ENCODE results near the gene WDPCP.

WDPCP gene

GRCh38 chr2:63436488-63436887 lies 151.8 kb downstream of the WDPCP start:
- H3K9me3 ChIP-seq: no peaks in the 10 kb centered on the region
- peaks cover 5 to 10% of the 10 kb centered on the region in 2 experiments for H3K4me1 ChIP-seq (ENCODE audit: control insufficient read depth in 1 of 2, insufficient read depth in 1 of 2, low read depth in 1 of 2, low read length in 1 of 2)
- H3K27ac ChIP-seq: no peak overlapping the region
- H3K27me3 ChIP-seq: no peaks in the 10 kb centered on the region
- no peak overlapping the region for H3K4me3 ChIP-seq (ENCODE audit: low read depth in 1 of 2, low read length in 1 of 2)
- H3K36me3 ChIP-seq: no peaks in the 10 kb centered on the region
- TF ChIP-seq CTCF (IDR thresholded peaks at IDR 0.05): no peak

DNA sequence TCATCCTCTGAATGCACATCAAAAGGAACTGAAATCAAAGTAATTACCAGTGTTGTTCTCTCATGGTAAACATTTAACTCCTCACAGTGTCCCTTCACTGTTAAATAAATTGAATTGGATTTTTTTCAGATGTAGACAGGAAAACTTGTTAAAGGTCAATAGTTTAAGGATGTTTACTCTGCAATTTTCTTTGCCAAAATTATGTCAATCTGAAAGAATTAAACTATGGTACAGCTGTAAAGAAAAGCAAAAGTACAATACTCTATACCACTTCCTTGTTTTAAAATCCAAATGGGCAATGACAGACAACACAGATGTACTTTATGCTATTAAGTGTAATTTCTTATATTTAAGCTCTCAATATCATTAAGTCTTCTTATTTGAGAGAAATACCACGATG lies 153.2 kb downstream of the WDPCP start:
- Histone ChIP-seq H3K27me3 (no peaks in the 10 kb centered on the region), H3K4me3 (ENCODE audit: low read depth in 1 of 2, low read length in 1 of 2) (no peak overlapping the region), H3K4me1 (ENCODE audit: control insufficient read depth in 1 of 2, insufficient read depth in 1 of 2, low read depth in 1 of 2, low read length in 1 of 2) (peaks cover 5 to 10% of the 10 kb centered on the region in 2 experiments), H3K36me3 (no peaks in the 10 kb centered on the region), H3K9me3 (no peaks in the 10 kb centered on the region), H3K27ac (peak overlapping the region; percentile 12)
- no peak for TF ChIP-seq CTCF (IDR thresholded peaks at IDR 0.05)

DNA sequence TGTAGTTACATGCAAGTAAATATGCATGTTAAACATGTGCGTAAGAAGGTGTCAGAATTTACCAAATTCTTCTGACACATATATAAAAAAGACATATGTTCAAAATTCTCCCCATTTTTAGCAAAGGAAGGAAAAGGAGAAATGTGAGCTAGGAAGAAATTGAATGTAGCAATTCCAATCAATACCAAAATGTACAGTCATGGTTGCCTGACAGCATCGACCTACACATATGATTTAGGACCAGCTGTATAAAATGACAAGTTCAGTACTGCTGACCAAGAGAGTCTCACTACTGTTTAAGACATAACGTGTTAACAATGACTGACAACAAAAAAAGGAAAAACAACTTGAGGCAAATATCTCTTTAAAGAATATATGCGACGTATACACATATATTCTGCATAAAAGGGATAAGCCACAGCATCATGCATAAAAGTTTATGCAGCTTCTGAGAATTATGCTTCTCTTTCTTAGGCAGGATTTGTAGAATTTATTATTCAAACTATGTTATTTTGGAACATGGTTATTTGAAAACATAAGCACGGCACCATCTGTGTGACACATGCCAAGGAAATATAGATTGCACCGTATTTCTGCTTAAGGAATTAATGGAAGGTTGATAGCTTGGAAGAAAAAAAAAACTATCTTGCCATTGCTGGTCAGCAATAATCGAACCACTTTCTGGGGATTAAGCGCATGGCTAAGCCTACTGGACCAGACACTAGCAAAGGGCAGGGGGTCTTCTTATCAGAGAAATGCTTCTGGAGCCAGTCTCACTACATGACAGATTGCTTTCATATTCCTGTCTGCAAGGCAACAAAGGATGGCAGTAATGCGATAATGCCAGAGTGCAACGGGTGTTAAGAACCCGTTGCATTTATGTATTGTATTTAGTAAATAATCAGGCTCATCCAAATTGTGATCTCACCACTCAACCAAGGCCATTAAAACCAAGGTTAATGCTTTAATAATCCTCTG lies 154.0 kb downstream of the WDPCP start:
- Histone ChIP-seq H3K36me3 (no peaks in the 10 kb centered on the region), H3K4me1 (ENCODE audit: control insufficient read depth in 1 of 2, insufficient read depth in 1 of 2, low read depth in 1 of 2, low read length in 1 of 2) (peaks cover 5 to 10% of the 10 kb centered on the region in 2 experiments)
- no peak for TF ChIP-seq CTCF (IDR thresholded peaks at IDR 0.05)

GRCh38 chr2:63432373-63432772 lies 155.9 kb downstream of the WDPCP start:
- TF ChIP-seq CTCF (IDR thresholded peaks at IDR 0.05): no peak
- peaks cover 5 to 10% of the 10 kb centered on the region in 2 experiments for H3K4me1 ChIP-seq (ENCODE audit: control insufficient read depth in 1 of 2, insufficient read depth in 1 of 2, low read depth in 1 of 2, low read length in 1 of 2)
- H3K27ac ChIP-seq: no peak overlapping the region
- H3K36me3 ChIP-seq: no peaks in the 10 kb centered on the region
- H3K4me3 ChIP-seq (ENCODE audit: low read depth in 1 of 2, low read length in 1 of 2): no peak overlapping the region
- H3K27me3 ChIP-seq: no peaks in the 10 kb centered on the region
- no peaks in the 10 kb centered on the region for H3K9me3 ChIP-seq

More for the DNA sequence above, 154.0 kb downstream of the WDPCP start:
- Histone ChIP-seq H3K27ac (no peak overlapping the region), H3K9me3 (no peaks in the 10 kb centered on the region), H3K27me3 (no peaks in the 10 kb centered on the region), H3K4me3 (ENCODE audit: low read depth in 1 of 2, low read length in 1 of 2) (no peak overlapping the region)

DNA sequence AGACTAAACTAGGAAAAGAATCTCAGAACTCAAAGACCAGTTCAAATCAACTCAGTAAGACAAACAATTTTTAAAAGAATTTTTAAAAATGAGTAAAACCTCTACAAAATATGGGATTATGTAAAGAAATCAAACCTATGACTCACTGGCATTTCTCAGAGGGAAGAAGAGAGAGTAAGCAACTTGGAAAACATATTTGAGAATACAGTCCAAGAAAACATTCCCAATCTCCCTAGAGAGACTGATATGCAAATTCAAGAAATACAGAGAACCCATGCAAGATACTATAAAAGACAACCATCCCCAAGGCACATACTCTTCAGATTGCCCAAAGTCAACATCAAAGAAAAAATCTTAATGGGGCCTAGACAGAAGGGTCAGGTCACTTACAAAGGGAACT lies 162.7 kb downstream of the WDPCP start:
- no peak overlapping the region for H3K4me3 ChIP-seq (ENCODE audit: low read depth in 1 of 2, low read length in 1 of 2)

More for the DNA sequence above, 162.7 kb downstream of the WDPCP start:
- H3K36me3 ChIP-seq: no peaks in the 10 kb centered on the region
- H3K27me3 ChIP-seq: no peaks in the 10 kb centered on the region
- H3K4me1 ChIP-seq (ENCODE audit: control insufficient read depth in 1 of 2, insufficient read depth in 1 of 2, low read depth in 1 of 2, low read length in 1 of 2): no peaks in the 10 kb centered on the region
- no peak for TF ChIP-seq CTCF (IDR thresholded peaks at IDR 0.05)
- H3K27ac ChIP-seq: no peak overlapping the region
- no peaks in the 10 kb centered on the region for H3K9me3 ChIP-seq
